Adrenal gland (tissue), 12 donors: ENCODE measurements around the gene MAP2K7. TPM values are rescaled to one million over a fixed set of nuclear protein-coding genes. Genes with fewer than 3 reads are reported as not detected.

Experiments used
- DNase-seq, 7 donors: peaks; one replicate each; pipeline ENCODE4 v3.0.0-alpha.2; 2019 to 2020
- H3K27ac ChIP-seq, 5 donors: fragments of 200-600 bp; sonication (generic) in 4 of 5; 1 replicate in 3 of 5; 2 replicates in 2 of 5; pipeline versions ENCODE4 v1.5.1 to v1.8.0; 2016 to 2020; ENCODE audit warnings: mild to moderate bottlenecking in 1 of 5
- H3K27me3 ChIP-seq: fragments of 200-600 bp; 2 replicates; pipeline ENCODE4 v1.8.0; 2021
- H3K36me3 ChIP-seq, 2 donors: fragments of 200-600 bp; replicated peaks in 1 of 2; 1 replicate in 1 of 2; 2 replicates in 1 of 2; pipeline versions ENCODE4 v1.5.1 to v1.8.0; 2018 to 2022
- H3K4me1 ChIP-seq, 2 donors: fragments of 200-600 bp; replicated peaks in 1 of 2; 1 replicate in 1 of 2; 2 replicates in 1 of 2; pipeline versions ENCODE4 v1.5.1 to v1.8.0; 2018 to 2021
- H3K4me3 ChIP-seq, 4 donors: fragments of 200-600 bp; sonication (generic) in 3 of 4; one replicate each; pipeline ENCODE4 v1.5.1; 2016 to 2018
- H3K9me3 ChIP-seq, 3 donors: fragments of 200-600 bp; sonication (generic) in 1 of 3; replicated peaks in 1 of 3; 1 replicate in 2 of 3; 2 replicates in 1 of 3; pipeline versions ENCODE4 v1.5.1 to v1.8.0; 2016 to 2021
- POLR2A ChIP-seq, 2 donors: fragments of 450-650 bp; IDR thresholded peaks; one replicate each; pipeline ENCODE4 v1.6.1; 2017; ENCODE audit warnings: antibody characterized with exemption in 2 of 2, mild to moderate bottlenecking in 2 of 2, moderate library complexity in 1 of 2
- WGBS, 4 donors: extraction: QIAGEN DNeasy Blood & Tissue Kit in 2 of 4; methylation state at CpG; one replicate each; pipeline versions ENCODE4 v1.1.5 to v1.1.7; 2013 to 2017; 5-methylcytosine and 5-hydroxymethylcytosine counted together
- intact Hi-C, 2 donors: fragments of 100-400 bp; cut with DNase I; formaldehyde crosslinking; loops; one replicate each; pipeline versions ENCODE4 v1.14.1 to v1.15.0; 2022 to 2023
- polyA plus RNA-seq, 3 donors: library from polyadenylated mRNA; stranded (reverse); fragments of 200-250 nt in 2 of 3; fragments of 350-450 nt in 1 of 3; fragmentation: Illumina TruSeq in 1 of 3; extraction: RNeasy Lipid Tissue Mini Kit (QIAGEN cat#74804) in 1 of 3; gene quantifications; one replicate each; pipeline ENCODE4 v1.2.3, GENCODE V29; 2013 to 2014
- total RNA-seq, 9 donors: library from RNA; depleted of rRNA in 4 of 9; stranded (reverse); fragments of >200 nt in 4 of 9; fragments of 120-200 nt in 1 of 9; fragmentation: NEBNext Ultra II Directional in 1 of 9; extraction: Animal tissue kit (Norgen Biotek cat#: 25700) in 1 of 9; gene quantifications; one replicate each; pipeline versions ENCODE4 v1.1.0 to v1.2.4, GENCODE V29; 2013 to 2023
- TF ChIP-seq, protein P1 (sequence below), 6 experiments: fragments of 450-650 bp in 4 of 6; fragments of 200-600 bp in 2 of 6; sonication (generic) in 1 of 6; IDR thresholded peaks; 1 replicate in 5 of 6; 2 replicates in 1 of 6; pipeline versions ENCODE4 v1.5.1 to v1.8.0; 2016 to 2021; ENCODE audit warnings: antibody characterized with exemption in 6 of 6, mild to moderate bottlenecking in 2 of 6, moderate library complexity in 1 of 6
- donor health status: healthy with polysubstance abuse.
- donor health status: Bipolar disorder and iron deficiency.
- donor health status: DM: yes; HTN: yes; CAD: no.
- donor health status: DM: no; HTN: no; CAD: no.
- donor health status: DM: no; HTN: no; CAD: no.
- donor health status: DM: yes; HTN: yes; CAD: no.

MAP2K7 gene
- total and polyA plus RNA-seq, 12 donors: 6.8 to 110 (median 20.5) TPM

DNA sequence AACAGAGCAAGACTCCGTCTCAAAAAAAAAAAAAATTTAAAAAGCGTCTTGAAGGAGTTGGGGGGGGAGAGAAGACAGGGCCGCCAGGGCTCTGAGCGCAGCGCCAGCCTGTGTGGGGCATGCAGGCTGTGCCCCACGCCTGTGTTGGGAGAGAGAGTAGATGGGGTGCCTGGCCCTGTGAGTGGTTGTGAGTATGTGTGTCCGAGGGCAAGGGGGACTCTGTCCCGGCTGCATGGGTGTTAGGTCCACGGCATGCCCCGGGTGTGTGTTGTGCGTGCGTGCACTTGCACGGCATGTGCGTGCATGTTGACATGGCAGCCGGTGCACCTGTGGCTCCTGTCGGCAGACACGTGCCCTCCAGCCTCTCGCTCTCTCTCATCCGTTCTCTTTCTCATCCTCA is 3.4 kb downstream of the MAP2K7 start:
- TF ChIP-seq, protein P1, sequence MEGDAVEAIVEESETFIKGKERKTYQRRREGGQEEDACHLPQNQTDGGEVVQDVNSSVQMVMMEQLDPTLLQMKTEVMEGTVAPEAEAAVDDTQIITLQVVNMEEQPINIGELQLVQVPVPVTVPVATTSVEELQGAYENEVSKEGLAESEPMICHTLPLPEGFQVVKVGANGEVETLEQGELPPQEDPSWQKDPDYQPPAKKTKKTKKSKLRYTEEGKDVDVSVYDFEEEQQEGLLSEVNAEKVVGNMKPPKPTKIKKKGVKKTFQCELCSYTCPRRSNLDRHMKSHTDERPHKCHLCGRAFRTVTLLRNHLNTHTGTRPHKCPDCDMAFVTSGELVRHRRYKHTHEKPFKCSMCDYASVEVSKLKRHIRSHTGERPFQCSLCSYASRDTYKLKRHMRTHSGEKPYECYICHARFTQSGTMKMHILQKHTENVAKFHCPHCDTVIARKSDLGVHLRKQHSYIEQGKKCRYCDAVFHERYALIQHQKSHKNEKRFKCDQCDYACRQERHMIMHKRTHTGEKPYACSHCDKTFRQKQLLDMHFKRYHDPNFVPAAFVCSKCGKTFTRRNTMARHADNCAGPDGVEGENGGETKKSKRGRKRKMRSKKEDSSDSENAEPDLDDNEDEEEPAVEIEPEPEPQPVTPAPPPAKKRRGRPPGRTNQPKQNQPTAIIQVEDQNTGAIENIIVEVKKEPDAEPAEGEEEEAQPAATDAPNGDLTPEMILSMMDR (IDR thresholded peaks at IDR 0.05): no peak
- no peak for TF ChIP-seq POLR2A (IDR thresholded peaks at IDR 0.05)
- Histone ChIP-seq H3K27me3 (no peaks in the 10 kb centered on the region), H3K9me3 (no peaks in the 10 kb centered on the region), H3K4me1 (peaks cover 20 to 44% of the 10 kb centered on the region in 2 donors), H3K36me3 (peaks cover 0 to 25% of the 10 kb centered on the region in 2 donors), H3K27ac (no peak overlapping the region), H3K4me3 (no peak overlapping the region)
- intact Hi-C loops: no loop called here
- peak in 2 of 7 donors; percentile 22 to 57 for DNase-seq
- 88 to 95% (median 91%) methylated on average over 19 of the region's 19 CpGs for WGBS, 4 donors

DNA sequence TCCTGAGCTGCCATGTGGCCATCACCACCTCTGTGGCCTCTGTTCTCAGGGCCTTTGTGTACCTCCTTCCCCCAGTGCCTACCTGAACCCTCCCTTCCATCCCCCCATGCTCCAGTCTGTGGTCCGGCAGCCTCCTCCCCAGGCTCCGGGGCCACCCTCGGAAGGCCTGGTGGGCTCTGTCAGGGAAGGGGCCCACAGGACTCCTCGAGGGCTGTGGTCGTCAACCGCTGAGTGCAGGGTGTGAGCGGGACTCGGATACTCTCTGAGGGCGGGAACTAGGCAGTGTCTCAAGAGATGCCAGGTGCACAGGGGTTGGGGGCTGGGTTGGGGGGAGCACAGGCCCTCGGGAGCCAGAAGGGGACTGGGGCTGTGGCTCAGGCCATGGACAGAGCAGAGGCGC is 3.9 kb downstream of the MAP2K7 start:
- H3K36me3 ChIP-seq: peaks cover 0 to 30% of the 10 kb centered on the region in 2 donors
- H3K4me1 ChIP-seq: peaks cover 18 to 40% of the 10 kb centered on the region in 2 donors

DNA sequence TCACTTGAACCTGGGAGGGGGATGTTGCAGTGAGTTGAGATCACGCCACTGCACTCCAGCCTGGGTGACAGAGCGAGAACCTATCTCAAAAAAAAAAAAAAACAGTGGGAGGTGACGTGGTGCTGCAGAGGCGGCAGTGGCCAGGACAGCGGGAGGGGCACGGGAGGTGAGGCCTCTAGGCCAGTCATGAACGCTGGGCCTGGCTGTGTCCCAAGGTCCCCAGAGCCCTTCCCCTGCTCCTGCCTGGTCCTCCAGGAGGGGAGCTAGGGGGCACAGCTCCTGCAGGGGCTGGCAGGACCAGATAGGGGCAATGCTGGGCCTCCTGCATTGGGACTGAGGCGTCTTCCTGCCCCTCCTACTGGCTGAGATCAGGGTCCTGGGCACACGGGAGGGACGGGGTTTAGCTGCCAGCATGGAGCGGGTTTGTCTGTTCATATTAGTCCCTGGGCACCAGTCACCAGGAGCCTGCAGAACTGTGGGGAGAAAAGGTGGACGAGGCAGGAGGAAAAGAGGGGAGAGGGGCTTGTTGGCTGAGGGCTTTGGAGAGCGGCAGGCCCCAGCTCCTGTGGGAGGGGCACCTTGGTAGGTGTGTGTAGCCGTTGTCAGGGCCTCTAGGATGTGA is 4.5 kb downstream of the MAP2K7 start:
- Histone ChIP-seq H3K4me1 (peaks cover 12 to 34% of the 10 kb centered on the region in 2 donors), H3K9me3 (no peaks in the 10 kb centered on the region), H3K4me3 (no peak overlapping the region), H3K36me3 (peaks cover 0 to 35% of the 10 kb centered on the region in 2 donors), H3K27me3 (no peaks in the 10 kb centered on the region), H3K27ac (peak overlapping the region in 2 of 5 donors; percentile 8 to 34)
- peak; percentile 58 to 87 (median 83) for DNase-seq
- WGBS, 4 donors: 59 to 68% (median 60%) methylated on average over 14 of the region's 14 CpGs
- intact Hi-C loops: no loop called here
- peak in 1 of 2 donors; percentile 17 for TF ChIP-seq POLR2A (IDR thresholded peaks at IDR 0.05)
- TF ChIP-seq, protein P1 (IDR thresholded peaks at IDR 0.05): no peak

More for the DNA sequence above, 3.9 kb downstream of the MAP2K7 start:
- H3K27ac ChIP-seq: peak overlapping the region in 2 of 5 donors; percentile 8 to 34
- no peaks in the 10 kb centered on the region for H3K9me3 ChIP-seq
- peak in 1 of 7 donors; percentile 29 for DNase-seq
- no peak for TF ChIP-seq POLR2A (IDR thresholded peaks at IDR 0.05)
- TF ChIP-seq, protein P1 (IDR thresholded peaks at IDR 0.05): no peak
- H3K27me3 ChIP-seq: no peaks in the 10 kb centered on the region
- WGBS, 4 donors: 84 to 88% (median 87%) methylated on average over 9 to 11 of the region's 11 CpGs
- intact Hi-C loops: no loop called here
- H3K4me3 ChIP-seq: no peak overlapping the region

GRCh38 chr19:7908742-7909461 is 5.2 kb downstream of the MAP2K7 start:
- no peaks in the 10 kb centered on the region for H3K9me3 ChIP-seq
- H3K4me3 ChIP-seq: no peak overlapping the region
- no peak overlapping the region for H3K27ac ChIP-seq
- peak in 2 of 7 donors; percentile 26 to 29 for DNase-seq
- H3K27me3 ChIP-seq: no peaks in the 10 kb centered on the region
- intact Hi-C loops: no loop called here
- H3K4me1 ChIP-seq: peaks cover 12 to 34% of the 10 kb centered on the region in 2 donors
- peaks cover 0 to 35% of the 10 kb centered on the region in 2 donors for H3K36me3 ChIP-seq
- 86 to 96% (median 88%) methylated on average over 4 to 19 of the region's 19 CpGs for WGBS, 4 donors
- no peak for TF ChIP-seq POLR2A (IDR thresholded peaks at IDR 0.05)
- TF ChIP-seq, protein P1 (IDR thresholded peaks at IDR 0.05): no peak
